ENCODE results near the gene RASA1.

DNA sequence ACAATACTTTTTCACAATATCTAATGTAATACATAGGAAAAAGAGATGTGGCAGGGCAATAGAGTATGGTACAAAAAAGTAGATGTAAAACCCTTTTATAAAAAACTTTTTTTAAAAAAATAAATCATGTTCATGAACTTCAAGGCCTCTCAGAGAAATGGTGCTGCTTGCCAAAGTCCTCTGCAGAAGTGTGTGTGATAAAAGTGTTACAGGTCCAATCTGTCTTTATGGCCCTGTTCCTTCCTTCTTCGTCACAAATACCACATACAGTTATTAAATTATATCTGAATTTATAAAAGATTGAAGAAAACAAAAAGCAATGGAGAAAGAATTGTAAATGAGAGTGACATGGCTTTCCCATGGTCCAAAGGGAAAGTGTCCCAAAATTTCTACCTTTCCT is 166.8 kb downstream of the RASA1 start:
- TF ChIP-seq EZH2 (IDR thresholded peaks at IDR 0.05; ENCODE audit: borderline replicate concordance, low read depth, low read length, severe bottlenecking), result no peak
- TF ChIP-seq, protein P1, sequence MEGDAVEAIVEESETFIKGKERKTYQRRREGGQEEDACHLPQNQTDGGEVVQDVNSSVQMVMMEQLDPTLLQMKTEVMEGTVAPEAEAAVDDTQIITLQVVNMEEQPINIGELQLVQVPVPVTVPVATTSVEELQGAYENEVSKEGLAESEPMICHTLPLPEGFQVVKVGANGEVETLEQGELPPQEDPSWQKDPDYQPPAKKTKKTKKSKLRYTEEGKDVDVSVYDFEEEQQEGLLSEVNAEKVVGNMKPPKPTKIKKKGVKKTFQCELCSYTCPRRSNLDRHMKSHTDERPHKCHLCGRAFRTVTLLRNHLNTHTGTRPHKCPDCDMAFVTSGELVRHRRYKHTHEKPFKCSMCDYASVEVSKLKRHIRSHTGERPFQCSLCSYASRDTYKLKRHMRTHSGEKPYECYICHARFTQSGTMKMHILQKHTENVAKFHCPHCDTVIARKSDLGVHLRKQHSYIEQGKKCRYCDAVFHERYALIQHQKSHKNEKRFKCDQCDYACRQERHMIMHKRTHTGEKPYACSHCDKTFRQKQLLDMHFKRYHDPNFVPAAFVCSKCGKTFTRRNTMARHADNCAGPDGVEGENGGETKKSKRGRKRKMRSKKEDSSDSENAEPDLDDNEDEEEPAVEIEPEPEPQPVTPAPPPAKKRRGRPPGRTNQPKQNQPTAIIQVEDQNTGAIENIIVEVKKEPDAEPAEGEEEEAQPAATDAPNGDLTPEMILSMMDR (IDR thresholded peaks at IDR 0.05; ENCODE audit: borderline replicate concordance, extremely low read depth, low read length, poor library complexity, severe bottlenecking), result no peak
